Stimulated activated memory B cell treated with anti-CD40 and anti-IgM and Interleukin-4, amounts not matched to agents 10 μg/mL and 1 μg/mL and 100 μg/mL, for 72 hours (primary cell): Measurements from ENCODE around the gene FKRP.
"Not testable (repeated sequence)": the region's sequence is repeated elsewhere in the genome, so short reads cannot be mapped to it uniquely, and the experiment has no call there.

Experiments used
- ATAC-seq: fragments of 150-1000 bp; cut with Tn5 transposase; 2 replicates; pipeline ENCODE4 v1.10.0; 2021
- H3K27ac Mint-ChIP-seq: one replicate; pipeline ENCODE4 v1.8.0; 2022; ENCODE audit warnings: mild to moderate bottlenecking, mixed read lengths
- H3K27me3 Mint-ChIP-seq: one replicate; pipeline ENCODE4 v1.8.0; 2022; ENCODE audit warnings: mixed read lengths
- H3K36me3 Mint-ChIP-seq: one replicate; pipeline ENCODE4 v1.8.0; 2022; ENCODE audit warnings: mixed read lengths
- H3K4me1 Mint-ChIP-seq: one replicate; pipeline ENCODE4 v1.8.0; 2022; ENCODE audit warnings: mixed read lengths
- H3K4me3 Mint-ChIP-seq: one replicate; pipeline ENCODE4 v1.8.0; 2022; ENCODE audit warnings: mild to moderate bottlenecking, moderate library complexity, mixed read lengths
- H3K9me3 Mint-ChIP-seq: one replicate; pipeline ENCODE4 v1.8.0; 2022; ENCODE audit warnings: mixed read lengths

Gene FKRP

GRCh38 chr19:46755853-46756543 is 10.1 kb downstream of the FKRP start:
- H3K27ac Mint-ChIP-seq: no peak overlapping the region
- H3K4me3 Mint-ChIP-seq: no peak overlapping the region
- peaks cover 16% of the 10 kb centered on the region for H3K4me1 Mint-ChIP-seq
- no peaks in the 10 kb centered on the region for H3K9me3 Mint-ChIP-seq
- no peaks in the 10 kb centered on the region for H3K27me3 Mint-ChIP-seq
- ATAC-seq: peak; percentile 25
- H3K36me3 Mint-ChIP-seq: peaks cover 17% of the 10 kb centered on the region

- no peak for ATAC-seq
- Mint-ChIP-seq H3K9me3 (no peaks in the 10 kb centered on the region), H3K36me3 (peaks cover 17% of the 10 kb centered on the region), H3K27ac (no peak overlapping the region), H3K4me3 (no peak overlapping the region), H3K27me3 (no peaks in the 10 kb centered on the region), H3K4me1 (peaks cover 16% of the 10 kb centered on the region)
Measured at GRCh38 chr19:46756544-46756888, 10.7 kb downstream of the FKRP start.

- Mint-ChIP-seq H3K36me3 (peaks cover 10% of the 10 kb centered on the region), H3K27me3 (no peaks in the 10 kb centered on the region), H3K27ac (no peak overlapping the region), H3K4me3 (no peak overlapping the region), H3K9me3 (no peaks in the 10 kb centered on the region), H3K4me1 (peaks cover 7% of the 10 kb centered on the region)
- ATAC-seq: no peak
Measured at GRCh38 chr19:46759206-46759605, 13.3 kb downstream of the FKRP start.

GRCh38 chr19:46759817-46760333 is 14.0 kb downstream of the FKRP start:
- H3K27me3 Mint-ChIP-seq: no peaks in the 10 kb centered on the region
- no peaks in the 10 kb centered on the region for H3K9me3 Mint-ChIP-seq
- ATAC-seq: no peak
- peaks cover 7% of the 10 kb centered on the region for H3K4me1 Mint-ChIP-seq
- no peak overlapping the region for H3K27ac Mint-ChIP-seq
- peaks cover 10% of the 10 kb centered on the region for H3K36me3 Mint-ChIP-seq
- H3K4me3 Mint-ChIP-seq: no peak overlapping the region

GRCh38 chr19:46760363-46760762 is 14.5 kb downstream of the FKRP start:
- H3K27me3 Mint-ChIP-seq: no peaks in the 10 kb centered on the region
- H3K9me3 Mint-ChIP-seq: no peaks in the 10 kb centered on the region
- ATAC-seq: no peak
- peaks cover 7% of the 10 kb centered on the region for H3K4me1 Mint-ChIP-seq
- no peak overlapping the region for H3K27ac Mint-ChIP-seq
- H3K4me3 Mint-ChIP-seq: no peak overlapping the region
- H3K36me3 Mint-ChIP-seq: peaks cover 10% of the 10 kb centered on the region

- not testable (repeated sequence) for H3K4me3 Mint-ChIP-seq
Measured at GRCh38 chr19:46760897-46761296, 15.0 kb downstream of the FKRP start.

GRCh38 chr19:46761418-46761831 is 15.6 kb downstream of the FKRP start:
- Mint-ChIP-seq H3K9me3 (no peaks in the 10 kb centered on the region), H3K27me3 (no peaks in the 10 kb centered on the region), H3K27ac (no peak overlapping the region), H3K4me3 (no peak overlapping the region), H3K36me3 (peaks cover 6% of the 10 kb centered on the region), H3K4me1 (peaks cover 8% of the 10 kb centered on the region)
- no peak for ATAC-seq

More at GRCh38 chr19:46760897-46761296, 15.0 kb downstream of the FKRP start:
- not testable (repeated sequence) for H3K36me3 Mint-ChIP-seq, H3K27ac Mint-ChIP-seq, H3K4me1 Mint-ChIP-seq, H3K27me3 Mint-ChIP-seq, ATAC-seq, H3K9me3 Mint-ChIP-seq

- H3K9me3 Mint-ChIP-seq: no peaks in the 10 kb centered on the region
- H3K36me3 Mint-ChIP-seq: no peaks in the 10 kb centered on the region
Measured at GRCh38 chr19:46762245-46762890, 16.5 kb downstream of the FKRP start.

GRCh38 chr19:46764817-46765291 is 19.0 kb downstream of the FKRP start:
- no peaks in the 10 kb centered on the region for H3K36me3 Mint-ChIP-seq
- no peaks in the 10 kb centered on the region for H3K9me3 Mint-ChIP-seq
- no peaks in the 10 kb centered on the region for H3K27me3 Mint-ChIP-seq
- H3K4me3 Mint-ChIP-seq: no peak overlapping the region
- H3K4me1 Mint-ChIP-seq: peaks cover 7% of the 10 kb centered on the region
- ATAC-seq: no peak
- H3K27ac Mint-ChIP-seq: no peak overlapping the region

More at GRCh38 chr19:46762245-46762890, 16.5 kb downstream of the FKRP start:
- no peak for ATAC-seq
- no peak overlapping the region for H3K27ac Mint-ChIP-seq
- H3K4me3 Mint-ChIP-seq: no peak overlapping the region
- no peaks in the 10 kb centered on the region for H3K27me3 Mint-ChIP-seq
- H3K4me1 Mint-ChIP-seq: peaks cover 12% of the 10 kb centered on the region

GRCh38 chr19:46766569-46767317 is 20.9 kb downstream of the FKRP start:
- Mint-ChIP-seq H3K36me3 (no peaks in the 10 kb centered on the region), H3K4me1 (peaks cover 7% of the 10 kb centered on the region), H3K27ac (no peak overlapping the region), H3K9me3 (no peaks in the 10 kb centered on the region), H3K4me3 (no peak overlapping the region), H3K27me3 (no peaks in the 10 kb centered on the region)
- ATAC-seq: peak; percentile 64

- H3K27ac Mint-ChIP-seq, H3K27me3 Mint-ChIP-seq, H3K4me1 Mint-ChIP-seq, H3K9me3 Mint-ChIP-seq, H3K4me3 Mint-ChIP-seq, ATAC-seq, H3K36me3 Mint-ChIP-seq: not testable (repeated sequence)
Measured at GRCh38 chr19:46768746-46769145, 22.9 kb downstream of the FKRP start.

GRCh38 chr19:46772170-46773017 is 26.5 kb downstream of the FKRP start:
- H3K27ac Mint-ChIP-seq: no peak overlapping the region
- H3K4me1 Mint-ChIP-seq: no peaks in the 10 kb centered on the region
- H3K36me3 Mint-ChIP-seq: peaks cover 24% of the 10 kb centered on the region
- ATAC-seq: no peak
- no peaks in the 10 kb centered on the region for H3K27me3 Mint-ChIP-seq
- H3K4me3 Mint-ChIP-seq: no peak overlapping the region
- H3K9me3 Mint-ChIP-seq: no peaks in the 10 kb centered on the region

GRCh38 chr19:46773018-46773399 is 27.2 kb downstream of the FKRP start:
- no peaks in the 10 kb centered on the region for H3K9me3 Mint-ChIP-seq
- ATAC-seq: no peak
- H3K27ac Mint-ChIP-seq: no peak overlapping the region

GRCh38 chr19:46775642-46776258 is 29.9 kb downstream of the FKRP start:
- Mint-ChIP-seq H3K4me3 (no peak overlapping the region), H3K27me3 (no peaks in the 10 kb centered on the region), H3K9me3 (no peaks in the 10 kb centered on the region), H3K27ac (no peak overlapping the region), H3K4me1 (peaks cover 6% of the 10 kb centered on the region), H3K36me3 (peaks cover 44% of the 10 kb centered on the region)
- ATAC-seq: no peak

More at GRCh38 chr19:46773018-46773399, 27.2 kb downstream of the FKRP start:
- H3K4me1 Mint-ChIP-seq: no peaks in the 10 kb centered on the region
- no peak overlapping the region for H3K4me3 Mint-ChIP-seq
- no peaks in the 10 kb centered on the region for H3K27me3 Mint-ChIP-seq
- peaks cover 30% of the 10 kb centered on the region for H3K36me3 Mint-ChIP-seq
